Measurements from ENCODE around the gene FPR3. TPM values are rescaled to one million over a fixed set of nuclear protein-coding genes. Genes with fewer than 3 reads are reported as not detected.

FPR3 gene
- total RNA-seq, 1 donor from 2014 or later: not detected

GRCh38 chr19:51754109-51754508 is 40.8 kb upstream of the FPR3 start:
- Mint-ChIP-seq H3K9me3 (ENCODE audit: low read depth) (peaks cover 13% of the 10 kb centered on the region), H3K4me1 (ENCODE audit: low read depth) (no peaks in the 10 kb centered on the region), H3K36me3 (ENCODE audit: low read depth) (no peaks in the 10 kb centered on the region), H3K27me3 (ENCODE audit: low read depth) (no peaks in the 10 kb centered on the region), H3K27ac (ENCODE audit: unreplicated experiment) (no peak overlapping the region), H3K4me3 (ENCODE audit: unreplicated experiment) (no peak overlapping the region)
- no peak for DNase-seq (ENCODE audit: low spot score)
- TF ChIP-seq CTCF (IDR thresholded peaks at IDR 0.05): no peak

GRCh38 chr19:51754770-51755169 is 40.2 kb upstream of the FPR3 start:
- TF ChIP-seq CTCF (IDR thresholded peaks at IDR 0.05): no peak

GRCh38 chr19:51755571-51755970 is 39.4 kb upstream of the FPR3 start:
- Mint-ChIP-seq H3K4me3 (ENCODE audit: unreplicated experiment) (no peak overlapping the region), H3K27ac (ENCODE audit: unreplicated experiment) (no peak overlapping the region)
- TF ChIP-seq CTCF (IDR thresholded peaks at IDR 0.05): no peak

More at GRCh38 chr19:51754770-51755169, 40.2 kb upstream of the FPR3 start:
- H3K4me3 Mint-ChIP-seq (ENCODE audit: unreplicated experiment): no peak overlapping the region
- no peak for DNase-seq (ENCODE audit: low spot score)
- H3K27ac Mint-ChIP-seq (ENCODE audit: unreplicated experiment): no peak overlapping the region
- H3K9me3 Mint-ChIP-seq (ENCODE audit: low read depth): peaks cover 10% of the 10 kb centered on the region
- no peaks in the 10 kb centered on the region for H3K4me1 Mint-ChIP-seq (ENCODE audit: low read depth)
- H3K27me3 Mint-ChIP-seq (ENCODE audit: low read depth): no peaks in the 10 kb centered on the region
- H3K36me3 Mint-ChIP-seq (ENCODE audit: low read depth): no peaks in the 10 kb centered on the region

GRCh38 chr19:51760697-51761356 is 34.1 kb upstream of the FPR3 start, which contains the start of gene FPR2:
TSS of gene FPR2 (plus strand) at chr19:51761180. CDS start at chr19:51768659, 7,479 bp downstream.
- H3K4me1 Mint-ChIP-seq (ENCODE audit: low read depth): no peaks in the 10 kb centered on the region
- no peak within 1 kb of the TSS for H3K4me3 Mint-ChIP-seq (ENCODE audit: unreplicated experiment)
- no peak for TF ChIP-seq CTCF (IDR thresholded peaks at IDR 0.05)
- no peak for DNase-seq (ENCODE audit: low spot score)
- no peaks in the 10 kb centered on the region for H3K36me3 Mint-ChIP-seq (ENCODE audit: low read depth)
- no peaks in the 10 kb centered on the region for H3K27me3 Mint-ChIP-seq (ENCODE audit: low read depth)
- no peak within 1 kb of the TSS for H3K27ac Mint-ChIP-seq (ENCODE audit: unreplicated experiment)
- peaks cover 11% of the 10 kb centered on the region for H3K9me3 Mint-ChIP-seq (ENCODE audit: low read depth)

More at GRCh38 chr19:51755571-51755970, 39.4 kb upstream of the FPR3 start:
- H3K9me3 Mint-ChIP-seq (ENCODE audit: low read depth): peaks cover 10% of the 10 kb centered on the region
- no peaks in the 10 kb centered on the region for H3K36me3 Mint-ChIP-seq (ENCODE audit: low read depth)
- no peak for DNase-seq (ENCODE audit: low spot score)
- H3K27me3 Mint-ChIP-seq (ENCODE audit: low read depth): no peaks in the 10 kb centered on the region
- H3K4me1 Mint-ChIP-seq (ENCODE audit: low read depth): no peaks in the 10 kb centered on the region

- Mint-ChIP-seq H3K27me3 (ENCODE audit: low read depth) (no peaks in the 10 kb centered on the region), H3K27ac (ENCODE audit: unreplicated experiment) (no peak overlapping the region), H3K4me3 (ENCODE audit: unreplicated experiment) (no peak overlapping the region), H3K36me3 (ENCODE audit: low read depth) (no peaks in the 10 kb centered on the region), H3K4me1 (ENCODE audit: low read depth) (no peaks in the 10 kb centered on the region), H3K9me3 (ENCODE audit: low read depth) (peaks cover 9% of the 10 kb centered on the region)
- DNase-seq (ENCODE audit: low spot score): no peak
- no peak for TF ChIP-seq CTCF (IDR thresholded peaks at IDR 0.05)
Measured at GRCh38 chr19:51761696-51762095, 33.3 kb upstream of the FPR3 start.

Measured in chondrocyte (in vitro differentiated cells).